DOHH2 (cell line): ENCODE measurements around the gene GAS7.

Experiments used
- H3F3A ChIP-seq: fragments of 200-600 bp; sonication (generic), shearing (Covaris generic); 2 replicates; pipeline ENCODE4 v1.6.0; 2016; ENCODE audit warnings: antibody characterized with exemption, mild to moderate bottlenecking; ENCODE audit not compliant: control insufficient read depth, insufficient read depth
- H3K27ac ChIP-seq: fragments of 200-600 bp; sonication (generic); 2 replicates; pipeline ENCODE4 v1.5.1; 2014; ENCODE audit warnings: low read depth, mild to moderate bottlenecking, low read length, moderate library complexity
- H3K27me3 ChIP-seq: fragments of 200-600 bp; sonication (generic); 2 replicates; pipeline ENCODE4 v1.6.1; 2014; ENCODE audit warnings: mild to moderate bottlenecking, low read length, mixed read lengths; ENCODE audit not compliant: control insufficient read depth
- H3K36me3 ChIP-seq: fragments of 200-600 bp; sonication (generic); 2 replicates; pipeline ENCODE4 v1.6.1; 2014; ENCODE audit warnings: mild to moderate bottlenecking, low read length, moderate library complexity, mixed read lengths; ENCODE audit not compliant: control insufficient read depth
- H3K4me1 ChIP-seq: fragments of 200-600 bp; sonication (generic); 2 replicates; pipeline ENCODE4 v1.6.1; 2014; ENCODE audit warnings: mild to moderate bottlenecking, low read length, mixed read lengths; ENCODE audit not compliant: control insufficient read depth
- H3K4me2 ChIP-seq: fragments of 200-600 bp; sonication (generic); 2 replicates; pipeline ENCODE4 v1.6.0; 2014; ENCODE audit warnings: mild to moderate bottlenecking, low read length, moderate library complexity
- H3K4me3 ChIP-seq: fragments of 200-600 bp; sonication (generic); 2 replicates; pipeline ENCODE4 v1.5.1; 2014; ENCODE audit warnings: mild to moderate bottlenecking, low read length, mixed read lengths
- H3K79me2 ChIP-seq: fragments of 200-600 bp; sonication (generic); 2 replicates; pipeline ENCODE4 v1.6.1; 2014; ENCODE audit warnings: mild to moderate bottlenecking, low read length, mixed read lengths; ENCODE audit not compliant: control insufficient read depth
- H3K9me2 ChIP-seq: fragments of 200-600 bp; sonication (generic); replicated peaks from 2 replicates; pipeline ENCODE4 v1.6.1; 2014; ENCODE audit warnings: mild to moderate bottlenecking, low read length, mixed read lengths; ENCODE audit not compliant: control insufficient read depth
- H3K9me3 ChIP-seq: fragments of 200-600 bp; sonication (generic); 2 replicates; pipeline ENCODE4 v1.6.1; 2014; ENCODE audit warnings: antibody characterized with exemption, low read length, mixed read lengths; ENCODE audit not compliant: control insufficient read depth, insufficient read depth
- H4K20me1 ChIP-seq: fragments of 200-600 bp; sonication (generic); 2 replicates; pipeline ENCODE4 v1.6.0; 2014; ENCODE audit warnings: low read depth, mild to moderate bottlenecking, antibody characterized with exemption, low read length, moderate library complexity; ENCODE audit not compliant: control insufficient read depth, insufficient read depth
- CTCF ChIP-seq: fragments of 200-600 bp; sonication (generic); IDR thresholded peaks from one replicate; pipeline ENCODE4 v1.5.1; 2014; ENCODE audit warnings: antibody characterized with exemption, mild to moderate bottlenecking, low read depth, low read length; ENCODE audit not compliant: poor library complexity, severe bottlenecking
- EZH2phosphoT487 ChIP-seq: fragments of 200-600 bp; sonication (generic); IDR thresholded peaks from 2 replicates; pipeline ENCODE4 v1.6.1; 2017; ENCODE audit warnings: borderline replicate concordance, mild to moderate bottlenecking, antibody characterized with exemption, low read length, moderate library complexity, mixed read lengths

Gene GAS7

GRCh38 chr17:10088444-10088843, 110.0 kb downstream of the GAS7 start:
- Histone ChIP-seq H3K9me2 (no peaks in the 10 kb centered on the region), H3K4me1 (no peaks in the 10 kb centered on the region), H3K27me3 (no peaks in the 10 kb centered on the region), H3K27ac (no peak overlapping the region), H3K4me2 (no peak overlapping the region), H3F3A (no peaks in the 10 kb centered on the region), H4K20me1 (no peaks in the 10 kb centered on the region), H3K9me3 (peaks cover under 1% of the 10 kb centered on the region; the same call in 1 of the 2 replicates), H3K79me2 (no peaks in the 10 kb centered on the region), H3K36me3 (no peaks in the 10 kb centered on the region), H3K4me3 (no peak overlapping the region)
- TF ChIP-seq EZH2phosphoT487 (no peak), CTCF (no peak)

GRCh38 chr17:10087355-10087754, 111.1 kb downstream of the GAS7 start:
- no peaks in the 10 kb centered on the region for H4K20me1 ChIP-seq
- no peaks in the 10 kb centered on the region for H3K4me1 ChIP-seq
- no peak overlapping the region for H3K4me2 ChIP-seq
- H3K27me3 ChIP-seq, result no peaks in the 10 kb centered on the region
- peaks cover 3% of the 10 kb centered on the region; the same call in 1 of the 2 replicates for H3K9me3 ChIP-seq
- TF ChIP-seq EZH2phosphoT487 (no peak), CTCF (no peak)
- H3K27ac ChIP-seq, result no peak overlapping the region
- H3K4me3 ChIP-seq, result no peak overlapping the region
- H3K36me3 ChIP-seq, result no peaks in the 10 kb centered on the region
- no peaks in the 10 kb centered on the region for H3K9me2 ChIP-seq
- no peaks in the 10 kb centered on the region for H3F3A ChIP-seq
- no peaks in the 10 kb centered on the region for H3K79me2 ChIP-seq

- H3K9me2 ChIP-seq, result no peaks in the 10 kb centered on the region
- H3K27me3 ChIP-seq, result no peaks in the 10 kb centered on the region
- no peak overlapping the region for H3K4me3 ChIP-seq
- peaks cover 3% of the 10 kb centered on the region; the same call in 1 of the 2 replicates for H3K9me3 ChIP-seq
- TF ChIP-seq EZH2phosphoT487, result no peak
- TF ChIP-seq CTCF, result no peak
- no peaks in the 10 kb centered on the region for H3K36me3 ChIP-seq
- no peak overlapping the region for H3K27ac ChIP-seq
- H4K20me1 ChIP-seq, result no peaks in the 10 kb centered on the region
- H3K4me1 ChIP-seq, result no peaks in the 10 kb centered on the region
- no peak overlapping the region for H3K4me2 ChIP-seq
- no peaks in the 10 kb centered on the region for H3K79me2 ChIP-seq
- no peaks in the 10 kb centered on the region for H3F3A ChIP-seq
Measured at GRCh38 chr17:10083864-10084263, 114.5 kb downstream of the GAS7 start.
